ENCODE results near the gene KIAA0232.

DNA sequence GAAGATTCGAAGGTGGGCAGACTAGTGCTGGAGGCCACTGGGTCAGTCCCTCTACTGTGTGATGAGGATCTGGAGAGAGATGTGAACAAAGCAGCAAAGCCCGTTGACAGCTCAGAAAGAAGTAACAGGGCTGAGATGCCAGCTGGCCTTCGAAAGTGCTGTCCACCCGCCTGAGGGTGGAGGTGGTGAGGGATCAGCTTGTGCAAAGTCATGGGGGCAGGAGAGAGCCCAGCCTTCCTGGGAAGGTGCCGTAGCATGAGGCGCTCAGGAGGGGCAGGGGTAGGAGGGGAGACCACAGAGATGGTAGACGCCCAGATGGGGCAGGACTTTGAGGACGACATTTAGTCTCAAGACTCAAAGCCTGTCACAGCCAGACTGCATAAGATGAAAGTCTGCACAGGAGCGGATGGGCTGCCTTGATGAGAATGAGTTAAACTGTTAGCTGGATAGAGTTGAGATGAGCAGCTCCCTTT is 146.8 kb downstream of the KIAA0232 start:
- TF ChIP-seq, protein P1, sequence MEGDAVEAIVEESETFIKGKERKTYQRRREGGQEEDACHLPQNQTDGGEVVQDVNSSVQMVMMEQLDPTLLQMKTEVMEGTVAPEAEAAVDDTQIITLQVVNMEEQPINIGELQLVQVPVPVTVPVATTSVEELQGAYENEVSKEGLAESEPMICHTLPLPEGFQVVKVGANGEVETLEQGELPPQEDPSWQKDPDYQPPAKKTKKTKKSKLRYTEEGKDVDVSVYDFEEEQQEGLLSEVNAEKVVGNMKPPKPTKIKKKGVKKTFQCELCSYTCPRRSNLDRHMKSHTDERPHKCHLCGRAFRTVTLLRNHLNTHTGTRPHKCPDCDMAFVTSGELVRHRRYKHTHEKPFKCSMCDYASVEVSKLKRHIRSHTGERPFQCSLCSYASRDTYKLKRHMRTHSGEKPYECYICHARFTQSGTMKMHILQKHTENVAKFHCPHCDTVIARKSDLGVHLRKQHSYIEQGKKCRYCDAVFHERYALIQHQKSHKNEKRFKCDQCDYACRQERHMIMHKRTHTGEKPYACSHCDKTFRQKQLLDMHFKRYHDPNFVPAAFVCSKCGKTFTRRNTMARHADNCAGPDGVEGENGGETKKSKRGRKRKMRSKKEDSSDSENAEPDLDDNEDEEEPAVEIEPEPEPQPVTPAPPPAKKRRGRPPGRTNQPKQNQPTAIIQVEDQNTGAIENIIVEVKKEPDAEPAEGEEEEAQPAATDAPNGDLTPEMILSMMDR (IDR thresholded peaks at IDR 0.05; ENCODE audit: insufficient read depth, low read length, poor library complexity, severe bottlenecking): no peak
- TF ChIP-seq EZH2phosphoT487 (conservative IDR thresholded peaks at IDR 0.05; ENCODE audit: low read length): no peak

Measured in SU-DHL-6 (cell line).